Cardiac muscle cell (in vitro differentiated cells and primary cell): ENCODE results near the gene MCC. TPM values are rescaled to one million over a fixed set of nuclear protein-coding genes. Genes with fewer than 3 reads are reported as not detected.

ENCODE experiments used
- DNase-seq, 2 donors: peaks; one replicate each; pipeline versions ENCODE4 v3.0.0 to v3.0.0-alpha.2; 2010 to 2017; ENCODE audit warnings: low read depth in 1 of 2, low spot score in 1 of 2
- H3K27ac ChIP-seq: fragments of 200-600 bp; sonication (generic); 2 replicates; pipeline ENCODE4 v1.5.1; 2016
- H3K27me3 ChIP-seq: fragments of 200-600 bp; sonication (generic); 2 replicates; pipeline ENCODE4 v1.6.0; 2016; ENCODE audit warnings: control low read depth
- H3K36me3 ChIP-seq: fragments of 200-600 bp; sonication (generic); 2 replicates; pipeline ENCODE4 v1.5.1; 2016; ENCODE audit warnings: control low read depth
- H3K4me1 ChIP-seq: fragments of 200-600 bp; sonication (generic); 2 replicates; pipeline ENCODE4 v1.8.1; 2017; ENCODE audit warnings: low read depth, mild to moderate bottlenecking, mixed run types
- H3K4me3 ChIP-seq: fragments of 200-600 bp; sonication (generic); 2 replicates; pipeline ENCODE4 v1.5.1; 2016; ENCODE audit warnings: mild to moderate bottlenecking
- H3K9me3 ChIP-seq: fragments of 200-600 bp; sonication (generic); 2 replicates; pipeline ENCODE4 v1.5.1; 2017; ENCODE audit warnings: low read depth, mild to moderate bottlenecking, control low read depth
- CTCF ChIP-seq: IDR thresholded peaks from 2 replicates; pipeline ENCODE4 v1.5.1; 2012; ENCODE audit warnings: low read depth, mild to moderate bottlenecking, low read length
- polyA plus RNA-seq: library from polyadenylated mRNA; unstranded; fragments of >200 nt; fragmentation: Nextera tagmentation; extraction: Ambion mirVana; gene quantifications from 2 replicates; pipeline ENCODE4 v1.2.1, GENCODE V29; 2016
- total RNA-seq: library from RNA; depleted of rRNA; stranded (reverse); fragments of >200 nt; gene quantifications from 2 replicates; pipeline ENCODE4 v1.2.3, GENCODE V29; 2016

MCC gene
- total and polyA plus RNA-seq, 2 experiments from 2014 or later = 37.8 to 137 TPM

DNA sequence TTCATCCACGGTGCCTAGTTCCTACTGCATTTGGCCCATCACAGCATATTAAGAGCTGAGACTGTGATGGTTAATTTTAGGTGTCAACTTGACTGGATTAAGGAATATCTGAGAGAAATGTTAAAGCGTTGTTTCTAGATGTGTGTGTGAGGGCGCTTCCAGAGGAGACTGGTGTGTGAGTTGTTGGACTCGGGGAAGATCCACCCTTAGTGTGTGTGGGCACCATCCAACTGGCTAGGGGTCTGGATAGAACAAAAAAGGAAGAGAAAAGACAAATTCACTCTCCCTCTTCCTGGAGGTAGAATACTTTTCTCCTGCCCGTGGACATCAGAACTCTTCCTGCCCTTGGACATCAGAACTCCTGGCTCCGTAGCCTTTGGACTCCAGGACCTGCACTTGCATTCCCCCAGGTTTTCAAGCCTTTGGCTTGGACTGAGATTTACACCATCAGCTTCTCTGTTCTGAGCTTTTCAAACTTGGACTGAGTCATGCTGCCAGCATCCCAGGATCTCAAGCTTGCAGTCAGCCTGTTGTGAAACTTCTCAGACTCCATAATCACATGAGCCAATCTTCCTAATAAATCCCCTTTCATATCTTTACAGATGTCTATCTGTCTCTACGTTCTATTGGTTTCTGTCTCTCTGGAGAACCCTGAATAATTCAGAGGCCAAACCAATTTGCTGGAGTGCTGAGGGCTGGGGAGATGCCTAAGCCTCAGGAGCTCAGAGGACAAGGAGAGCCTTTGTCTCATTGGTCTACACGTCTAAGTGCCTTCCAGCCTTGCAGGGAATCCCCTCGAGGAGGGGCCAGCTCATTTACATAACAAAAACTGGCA lies 347.2 kb downstream of the MCC start:
- Histone ChIP-seq H3K9me3 (no peaks in the 10 kb centered on the region), H3K36me3 (no peaks in the 10 kb centered on the region), H3K4me3 (no peak overlapping the region), H3K4me1 (no peaks in the 10 kb centered on the region), H3K27ac (no peak overlapping the region), H3K27me3 (no peaks in the 10 kb centered on the region)
- TF ChIP-seq CTCF = no peak
- DNase-seq = peak in 1 of 2 donors; percentile 81

DNA sequence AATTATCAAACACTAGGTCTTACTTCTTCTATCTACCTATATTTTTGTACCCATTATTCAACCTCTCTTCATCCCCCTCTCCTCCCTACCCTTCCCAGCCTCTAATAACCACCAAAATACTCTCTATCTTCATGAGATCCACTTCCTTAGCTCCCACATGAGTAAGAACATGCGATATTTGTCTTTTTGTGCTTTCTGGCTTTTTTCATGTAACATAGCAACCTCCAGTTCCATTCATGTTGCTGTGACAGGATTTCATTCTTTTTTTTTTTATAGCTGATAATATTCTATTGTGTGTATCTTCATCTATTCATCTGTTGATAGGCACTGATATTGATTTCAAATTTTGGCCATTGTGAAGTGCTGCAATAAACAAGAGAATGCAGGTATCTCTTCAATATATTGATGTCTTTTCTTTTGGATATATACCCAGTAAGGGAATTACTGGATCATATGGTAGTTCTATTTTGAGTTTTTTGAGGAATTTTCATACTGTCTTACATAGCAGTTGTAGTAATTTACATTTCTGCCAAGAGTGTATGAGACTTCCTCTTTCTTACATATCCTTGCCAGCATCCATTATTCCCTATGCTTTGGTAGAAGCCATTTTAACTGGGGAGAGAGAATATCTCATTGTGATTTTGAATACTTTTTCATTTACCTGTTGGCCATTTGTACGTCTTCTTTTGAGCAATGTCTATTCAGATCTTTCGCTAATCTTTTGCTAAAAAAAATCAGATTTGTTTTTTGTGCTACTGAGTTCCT lies 354.9 kb downstream of the MCC start:
- Histone ChIP-seq H3K36me3 (no peaks in the 10 kb centered on the region), H3K9me3 (no peaks in the 10 kb centered on the region), H3K27me3 (no peaks in the 10 kb centered on the region), H3K4me1 (peaks cover 7% of the 10 kb centered on the region), H3K27ac (no peak overlapping the region), H3K4me3 (no peak overlapping the region)
- no peak for DNase-seq
- TF ChIP-seq CTCF = no peak

GRCh38 chr5:113132564-113132963 lies 355.7 kb downstream of the MCC start:
- Histone ChIP-seq H3K9me3 (no peaks in the 10 kb centered on the region), H3K36me3 (no peaks in the 10 kb centered on the region), H3K27me3 (no peaks in the 10 kb centered on the region), H3K4me1 (peaks cover 7% of the 10 kb centered on the region), H3K4me3 (no peak overlapping the region), H3K27ac (no peak overlapping the region)
- no peak for DNase-seq
- TF ChIP-seq CTCF = no peak

GRCh38 chr5:113128641-113129330 lies 359.5 kb downstream of the MCC start:
- DNase-seq = no peak
- H3K27ac ChIP-seq = no peak overlapping the region
- no peaks in the 10 kb centered on the region for H3K36me3 ChIP-seq
- H3K4me3 ChIP-seq = no peak overlapping the region
- peaks cover 21% of the 10 kb centered on the region for H3K4me1 ChIP-seq
- H3K9me3 ChIP-seq = no peaks in the 10 kb centered on the region
- no peaks in the 10 kb centered on the region for H3K27me3 ChIP-seq
- TF ChIP-seq CTCF = no peak

DNA sequence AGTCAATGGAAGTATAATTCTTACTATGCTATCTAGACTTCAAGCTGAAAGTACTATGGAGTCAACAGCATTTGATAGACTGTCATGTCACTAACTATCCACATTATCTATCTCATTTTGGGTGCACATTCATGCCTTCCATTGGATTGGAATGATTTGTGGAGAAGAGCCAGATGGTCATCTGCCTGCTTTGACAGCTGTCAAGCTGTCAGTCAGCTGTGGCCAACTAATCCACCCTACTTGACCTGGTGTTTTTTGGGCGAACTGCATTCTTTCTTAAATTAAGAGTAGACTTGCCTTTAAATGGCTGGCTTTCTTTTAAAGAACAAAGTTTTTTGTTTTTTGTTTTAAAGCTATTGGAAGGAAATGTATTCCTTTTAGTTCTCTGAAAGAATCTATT lies 360.2 kb downstream of the MCC start:
- TF ChIP-seq CTCF = no peak
- no peak overlapping the region for H3K27ac ChIP-seq
- peaks cover 27% of the 10 kb centered on the region for H3K4me1 ChIP-seq
- no peaks in the 10 kb centered on the region for H3K36me3 ChIP-seq
- no peak for DNase-seq
- H3K4me3 ChIP-seq = no peak overlapping the region
- no peaks in the 10 kb centered on the region for H3K27me3 ChIP-seq
- H3K9me3 ChIP-seq = no peaks in the 10 kb centered on the region
